ENCODE data around the gene SLC23A1.
"Not testable (repeated sequence)": the region's sequence is repeated elsewhere in the genome, so short reads cannot be mapped to it uniquely, and the experiment has no call there.

SLC23A1 gene

DNA sequence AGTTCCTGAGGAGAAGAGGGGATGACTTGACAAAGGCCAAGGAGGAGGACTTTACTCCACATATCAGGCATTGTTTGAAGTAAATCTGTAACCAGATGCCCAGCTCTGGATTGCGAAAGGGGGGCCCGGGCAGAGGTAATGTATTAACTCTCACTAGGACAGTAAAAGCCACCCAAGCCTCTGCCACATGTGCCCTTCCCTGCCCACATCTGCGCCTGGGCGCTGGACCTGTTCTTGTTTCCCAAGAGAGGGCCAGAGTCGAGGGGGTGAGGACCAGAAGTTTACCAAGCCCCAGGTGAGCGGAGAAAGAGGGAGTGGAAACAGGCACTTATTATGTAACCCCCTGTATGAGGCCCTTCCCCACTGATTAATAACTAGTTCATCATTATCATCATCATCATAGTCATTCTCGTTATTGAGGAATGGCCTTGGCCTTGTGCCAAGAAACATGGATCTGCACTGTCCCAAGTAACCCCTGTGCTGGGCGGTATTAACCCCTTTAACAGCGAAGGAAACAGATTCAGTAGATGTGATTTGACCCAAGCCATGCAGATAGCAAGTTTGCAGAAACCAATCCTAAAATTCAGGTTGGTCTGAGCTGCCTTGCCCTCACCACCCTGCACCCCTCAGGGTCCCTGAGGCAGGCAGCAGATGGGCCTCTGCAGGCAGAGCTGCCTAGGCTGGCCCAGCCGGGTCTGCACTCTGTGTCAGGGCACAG, at the start of gene SLC23A1:
Gene SLC23A1 (minus strand): TSS at position 23 of the 718 bp plus-strand sequence. CDS start 44 bp downstream, outside the sequence.
- DNase-seq: no peak

DNA sequence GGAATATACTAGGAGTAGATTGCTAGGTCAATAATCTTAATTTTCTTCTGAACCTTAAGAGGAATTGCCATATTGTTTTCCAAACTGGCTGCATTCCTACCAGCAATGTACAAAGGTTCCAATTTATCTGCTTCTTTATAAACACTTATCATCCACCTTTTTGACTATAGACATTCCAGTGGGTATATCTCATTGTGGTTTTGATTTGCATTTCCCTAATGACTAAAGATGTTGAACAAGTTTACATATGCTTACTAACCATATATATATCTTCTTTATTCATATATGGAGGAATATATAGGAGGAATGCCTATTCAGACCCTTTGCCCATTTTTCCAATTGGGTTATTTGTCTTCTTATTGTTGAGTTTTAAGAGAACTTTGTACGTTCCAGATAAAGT, 48.6 kb upstream of the SLC23A1 start:
- peak; percentile 28 to 50 for DNase-seq

DNA sequence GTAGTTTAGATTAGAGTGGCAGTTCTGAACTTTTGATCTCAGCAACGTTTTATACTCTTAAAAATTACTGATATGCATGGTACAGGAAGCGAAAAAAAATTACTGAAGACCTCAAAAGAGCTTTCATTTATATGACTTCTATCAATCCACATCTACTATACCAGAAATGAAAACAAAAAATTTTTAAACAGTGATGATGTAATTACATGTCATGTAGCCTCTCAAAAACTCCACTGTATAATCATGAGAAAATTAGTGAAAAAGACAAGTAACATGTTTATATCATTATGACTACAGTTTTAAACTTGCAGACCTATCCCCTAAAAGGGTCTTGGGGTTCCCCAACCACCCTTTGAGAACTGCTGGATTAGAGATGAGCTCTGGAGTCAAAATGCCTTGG, 46.9 kb upstream of the SLC23A1 start:
- no peak for DNase-seq

DNA sequence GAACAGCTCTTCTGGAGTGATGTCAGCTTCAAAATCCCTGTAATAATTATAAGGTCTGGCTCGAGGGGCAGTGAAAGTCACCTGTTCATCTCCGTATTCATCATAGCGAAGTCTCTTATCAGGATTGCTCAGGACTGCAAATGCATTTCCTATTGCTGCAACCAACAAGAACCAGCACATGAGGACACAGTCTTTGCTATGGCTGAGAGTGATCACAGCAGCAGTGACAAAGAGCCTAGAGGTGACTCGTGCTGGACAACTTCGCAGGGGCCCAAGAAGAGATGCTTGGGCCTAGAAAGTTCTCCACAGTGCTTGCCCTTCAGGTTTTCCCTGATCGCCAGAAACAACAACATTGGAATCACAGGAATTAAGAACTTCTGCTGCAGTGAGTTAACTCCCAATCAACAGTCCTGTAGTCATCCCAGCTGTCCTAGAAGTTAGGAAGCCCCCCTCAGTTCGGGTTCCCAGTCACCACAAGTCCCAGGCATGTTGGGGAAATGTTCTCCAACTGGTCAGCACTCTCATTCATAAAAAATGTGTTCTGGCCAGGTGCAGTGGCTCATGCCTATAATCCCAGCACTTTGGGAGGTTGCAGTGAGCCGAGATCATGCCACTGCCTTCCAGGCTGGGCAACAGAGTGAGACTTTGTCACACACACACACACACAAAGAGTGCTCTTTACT, 43.2 kb upstream of the SLC23A1 start:
- DNase-seq: no peak

DNA sequence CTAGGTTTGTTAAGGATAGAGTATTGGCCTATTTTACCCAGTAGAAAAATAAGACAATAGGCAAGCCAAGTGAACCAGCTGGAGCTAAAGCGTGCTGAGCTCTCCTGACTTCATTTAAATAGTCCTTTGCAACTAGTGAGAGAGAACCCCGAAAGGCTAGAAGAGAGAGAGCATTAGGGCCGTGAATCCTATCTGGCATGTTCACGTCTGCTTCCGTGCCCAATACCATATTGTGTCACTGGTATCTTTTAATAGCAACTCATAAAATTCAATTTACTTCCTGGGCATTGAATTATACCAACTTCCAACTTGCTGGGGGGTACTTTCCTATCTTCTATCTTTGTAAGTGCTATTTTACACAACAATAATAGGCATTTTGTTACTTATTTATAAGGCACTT, 42.4 kb upstream of the SLC23A1 start:
- DNase-seq: no peak

DNA sequence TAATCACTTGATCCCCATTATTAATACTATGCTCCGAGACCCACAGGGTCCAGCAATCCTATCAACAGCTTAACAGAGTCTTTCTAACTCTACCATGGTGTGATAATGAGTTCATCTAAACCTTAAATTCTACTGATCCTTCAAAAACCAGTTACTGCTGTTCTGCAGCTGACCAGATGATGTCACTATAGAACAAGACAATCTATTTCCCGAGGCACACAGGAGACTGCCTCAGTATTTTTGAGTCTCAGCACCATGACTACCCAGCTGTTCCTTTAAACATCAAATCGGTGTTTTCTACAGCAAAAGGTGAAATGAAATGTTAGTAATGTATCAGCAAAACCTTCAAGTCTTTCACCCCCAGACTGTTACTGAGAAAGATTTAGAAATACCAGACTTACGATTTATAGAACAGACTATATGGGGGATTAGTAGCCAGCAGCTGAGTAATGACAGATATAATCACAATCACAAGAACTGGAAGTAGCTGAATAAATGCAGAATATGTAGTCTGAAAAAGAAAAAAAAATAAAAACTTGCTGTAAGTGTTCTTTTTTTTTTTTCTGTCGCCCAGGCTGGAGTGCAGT, 39.3 kb upstream of the SLC23A1 start:
- DNase-seq: peak; percentile 66 to 83

DNA sequence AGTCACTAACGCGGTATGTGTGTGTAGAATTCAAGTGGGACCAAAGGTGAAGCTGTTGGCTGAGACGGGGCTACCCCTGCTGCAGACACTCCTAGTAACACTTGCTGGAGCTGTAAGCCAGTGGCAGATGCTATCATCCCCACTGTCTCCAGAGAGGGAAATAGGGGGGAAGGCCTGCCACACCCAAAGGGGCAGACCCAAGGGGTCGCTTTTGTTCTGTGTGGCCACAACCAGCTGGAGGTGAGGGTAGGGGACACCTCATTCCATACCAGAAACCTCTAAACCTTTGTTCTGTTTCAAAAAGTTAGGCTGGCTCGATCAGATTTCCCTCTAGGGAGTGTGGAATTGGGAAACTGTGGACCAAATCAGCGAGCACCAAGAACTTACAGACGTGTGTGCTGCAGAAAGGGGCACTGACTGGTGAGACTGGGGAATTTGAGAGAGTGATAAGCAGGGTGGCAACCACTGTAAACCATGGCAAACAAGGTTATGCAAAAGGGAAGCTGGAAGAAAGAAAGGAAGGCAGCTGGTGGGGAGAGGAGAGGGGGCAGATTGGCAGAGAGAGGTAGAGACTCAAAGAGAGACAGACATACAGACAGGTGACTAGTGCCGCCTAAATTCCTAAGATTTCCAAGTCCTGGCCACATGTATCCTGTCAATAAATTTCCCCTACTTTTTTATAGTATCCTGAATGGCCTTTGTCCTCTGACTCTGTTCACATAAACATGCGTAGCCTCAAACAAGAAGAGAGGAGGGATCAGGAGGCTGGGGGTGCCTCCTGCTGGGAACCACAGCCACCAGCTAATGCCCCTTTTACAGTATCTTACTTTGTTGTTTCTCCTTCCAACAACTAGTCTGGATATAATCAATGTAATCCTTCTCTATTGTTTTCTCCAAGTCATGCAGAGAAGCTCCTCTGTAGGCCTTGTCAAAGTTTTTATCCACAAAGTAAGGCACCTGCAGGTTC, 36.4 kb upstream of the SLC23A1 start:
- DNase-seq: no peak

DNA sequence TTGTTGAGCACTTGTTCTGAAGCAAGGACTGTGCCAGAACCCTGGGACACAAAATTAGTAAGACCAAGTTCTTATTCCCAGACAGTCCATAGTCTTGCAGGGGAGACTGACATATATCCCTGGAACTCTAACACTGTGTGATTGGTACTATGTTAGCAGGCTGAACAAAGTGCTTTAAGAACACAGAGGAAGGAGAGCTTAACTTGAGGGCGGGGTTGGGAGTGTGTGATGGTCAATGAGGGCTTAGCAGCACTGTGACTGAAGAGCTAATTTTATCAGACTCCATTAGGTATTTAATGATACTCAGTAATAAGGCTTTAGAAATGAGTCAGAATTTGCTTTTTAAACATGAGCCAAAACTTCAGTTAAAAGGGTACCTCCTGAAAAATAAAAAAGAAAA, 35.7 kb upstream of the SLC23A1 start:
- no peak for DNase-seq

DNA sequence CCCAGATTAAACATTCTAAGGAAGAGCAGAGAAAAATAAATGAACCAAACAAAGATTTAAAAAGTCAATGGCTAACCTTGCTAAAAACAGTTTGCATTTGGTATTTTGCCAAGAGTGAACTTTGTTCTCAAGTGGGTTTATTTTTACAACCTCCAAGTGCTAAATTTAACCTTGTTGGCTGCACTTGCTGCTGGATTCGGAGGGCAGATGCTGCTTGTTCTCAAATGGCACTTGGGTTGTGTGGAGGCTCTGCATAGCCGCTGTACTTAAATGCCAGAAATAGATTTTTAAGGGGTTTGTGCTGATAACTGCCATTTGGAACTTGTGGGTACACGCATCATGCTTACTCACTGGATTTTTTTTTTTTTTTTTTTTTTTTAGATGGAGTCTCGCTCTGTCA, 34.1 kb upstream of the SLC23A1 start:
- no peak for DNase-seq

DNA sequence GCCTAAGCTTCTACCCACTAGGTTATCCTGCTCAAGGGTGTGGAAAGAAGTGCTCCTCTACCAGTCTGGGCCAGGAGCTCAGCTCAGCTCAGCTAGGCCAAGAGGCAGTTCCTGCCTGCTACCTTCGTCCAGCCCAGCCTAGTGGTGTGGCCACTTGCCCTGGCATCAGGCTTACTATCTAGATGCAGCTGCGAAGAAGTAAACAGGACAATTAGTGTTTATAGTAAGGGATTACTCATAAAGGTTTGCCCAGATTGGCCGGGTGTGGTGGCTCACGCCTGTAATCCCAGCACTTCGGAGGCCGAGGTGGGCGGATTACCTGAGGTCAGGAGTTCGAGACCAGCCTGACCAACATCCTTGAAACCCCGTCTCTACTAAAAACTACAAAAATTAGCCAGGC, 33.6 kb upstream of the SLC23A1 start:
- DNase-seq: no peak

DNA sequence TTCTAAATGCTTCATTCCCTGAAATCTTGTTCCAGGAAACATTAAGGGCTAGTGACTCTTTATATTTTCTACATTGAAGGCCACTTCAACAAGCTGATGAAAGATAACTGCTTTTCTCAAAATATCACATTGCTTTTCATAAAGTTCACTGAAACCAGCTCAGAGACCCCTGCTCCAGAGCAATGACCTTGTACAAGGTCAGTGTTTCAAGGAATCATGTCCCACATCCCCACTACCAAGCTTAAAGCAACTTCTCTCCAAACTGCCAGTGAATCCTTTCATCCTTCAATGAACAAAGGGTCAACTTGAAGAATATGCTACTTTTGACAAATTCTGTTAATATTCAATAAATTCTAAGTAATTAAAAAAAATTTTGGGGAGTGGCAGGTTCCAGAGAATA, 32.8 kb upstream of the SLC23A1 start:
- no peak for DNase-seq

DNA sequence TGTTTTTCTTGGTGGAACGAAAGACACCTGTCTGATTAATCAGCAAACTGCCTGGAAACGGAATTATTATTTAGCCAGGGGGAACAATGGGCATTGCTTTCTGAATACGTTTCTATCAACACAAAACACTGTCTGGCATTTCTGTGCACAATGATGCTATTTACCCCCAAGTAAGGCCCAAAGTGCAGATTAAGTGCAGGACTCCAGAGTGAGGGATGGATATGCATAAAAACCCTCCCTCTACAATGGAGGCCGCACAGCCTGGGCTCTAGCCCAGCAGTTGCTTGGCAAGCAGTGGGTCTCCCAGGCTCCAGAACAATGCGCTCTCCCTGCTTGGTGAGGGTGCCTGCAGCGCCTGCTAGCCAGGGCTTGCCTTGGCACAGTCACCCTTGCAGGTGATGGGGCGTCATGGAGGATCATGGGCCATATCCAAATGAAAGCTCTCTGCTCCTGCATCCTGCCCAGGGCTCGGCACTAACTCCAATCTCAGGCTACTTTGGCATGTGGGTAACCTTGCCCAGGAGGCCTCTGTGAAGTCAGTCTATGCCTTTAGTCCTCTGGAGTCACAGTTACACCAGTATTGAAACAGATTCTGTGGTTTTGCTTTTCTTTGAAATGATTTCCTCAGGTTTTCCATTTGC, 32.2 kb upstream of the SLC23A1 start:
- DNase-seq: no peak

DNA sequence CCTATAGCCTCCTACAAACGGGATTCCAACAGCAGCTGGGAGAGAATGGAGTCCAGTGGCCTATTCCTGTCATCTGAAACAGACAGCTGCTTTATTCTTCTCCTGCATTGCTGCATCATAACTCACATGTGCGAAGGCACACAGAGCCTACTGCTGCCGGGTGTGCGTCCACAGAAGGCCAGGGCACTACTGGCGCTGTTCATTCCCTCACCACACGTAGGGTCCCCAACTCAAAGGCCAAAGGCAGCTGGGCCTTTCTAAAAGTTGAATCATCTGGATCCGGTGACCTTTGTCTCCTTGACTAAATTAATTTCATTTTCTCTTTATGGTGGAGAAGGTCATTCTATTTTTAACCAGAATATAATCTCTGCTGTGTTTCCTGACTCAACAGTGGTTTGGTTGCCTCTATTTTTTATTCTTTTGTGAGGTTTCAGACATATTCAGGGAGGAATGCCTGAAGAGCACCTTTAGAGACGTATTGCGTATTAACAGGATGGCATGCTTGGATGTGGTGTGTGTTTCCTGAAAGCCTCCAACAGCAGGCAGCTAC, 31.6 kb upstream of the SLC23A1 start:
- DNase-seq: no peak

DNA sequence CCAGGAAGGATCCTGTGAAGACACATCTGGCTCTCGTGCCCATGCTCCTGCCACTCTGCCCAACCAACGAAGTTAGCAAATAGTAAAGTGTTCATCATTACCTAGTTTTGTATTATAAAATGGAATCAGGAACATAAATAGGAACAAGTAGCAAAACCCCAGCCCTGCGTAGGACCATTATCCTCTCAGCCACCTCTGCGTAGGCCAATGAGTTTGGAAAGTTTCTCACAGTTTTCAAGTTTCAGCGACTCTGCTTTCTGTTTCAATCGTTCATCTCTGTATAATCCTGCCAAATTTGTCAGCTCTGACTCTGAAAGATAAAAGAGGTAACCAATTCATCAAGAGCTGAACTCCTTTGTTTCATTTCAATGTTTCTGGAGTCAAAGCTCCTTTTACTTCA, 30.9 kb upstream of the SLC23A1 start:
- DNase-seq: no peak

DNA sequence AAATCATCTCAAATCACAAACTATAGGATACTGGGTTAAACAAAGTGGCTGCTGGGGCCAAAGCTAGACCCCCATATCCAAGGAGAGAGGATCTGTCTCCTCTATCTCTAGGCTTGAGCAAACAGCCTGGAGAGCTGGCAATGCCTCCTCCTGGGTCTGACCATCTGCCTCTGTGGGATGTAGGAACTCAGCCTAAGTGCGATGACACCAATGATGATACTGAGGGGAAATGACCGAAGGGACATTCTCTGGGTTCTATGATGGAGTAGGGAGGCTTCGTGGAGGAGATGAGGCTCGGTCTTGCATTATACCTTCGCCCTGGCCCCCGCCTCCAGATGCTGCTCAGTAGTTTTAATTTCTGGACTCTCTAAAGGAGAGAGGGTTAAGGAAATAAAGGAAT, 30.1 kb upstream of the SLC23A1 start:
- no peak for DNase-seq

DNA sequence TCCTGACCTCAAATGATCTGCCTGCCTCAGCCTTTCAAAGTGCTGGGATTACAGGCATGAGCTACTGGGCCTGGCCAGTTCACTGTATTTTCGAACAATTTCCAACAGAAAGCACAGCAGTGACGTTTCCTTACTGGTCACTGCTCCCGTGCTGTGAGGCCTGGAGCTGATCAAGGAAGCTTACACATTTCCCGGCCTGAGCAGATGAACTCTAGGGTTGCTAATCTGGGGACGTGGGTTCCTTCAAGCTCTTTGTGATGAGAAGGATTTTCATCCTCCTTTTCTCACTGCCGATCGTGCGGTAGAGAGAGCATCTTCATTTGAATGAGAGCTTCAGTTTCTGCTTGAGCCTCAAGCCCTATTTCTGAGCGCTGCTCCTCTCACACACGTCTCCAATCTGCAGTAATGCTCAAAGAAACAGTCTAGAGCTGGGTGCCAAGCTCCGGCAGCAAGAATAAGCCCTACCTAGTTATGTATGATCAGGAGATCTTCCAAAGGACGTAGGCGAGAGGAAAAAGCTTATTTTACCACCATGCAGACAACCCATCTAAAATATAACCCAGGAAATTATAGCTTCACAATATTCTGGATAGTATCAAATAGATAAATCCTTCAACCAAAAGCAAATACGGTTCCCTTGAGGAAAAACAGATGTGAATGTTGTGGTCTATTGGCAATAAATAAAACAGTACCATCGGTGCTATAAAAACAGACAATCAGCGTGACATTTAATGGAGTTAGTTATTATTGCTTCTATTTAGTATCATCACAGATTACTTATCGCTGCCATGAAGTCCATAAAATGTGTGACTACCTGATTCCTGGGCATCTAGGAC, 28.1 kb upstream of the SLC23A1 start:
- no peak for DNase-seq

DNA sequence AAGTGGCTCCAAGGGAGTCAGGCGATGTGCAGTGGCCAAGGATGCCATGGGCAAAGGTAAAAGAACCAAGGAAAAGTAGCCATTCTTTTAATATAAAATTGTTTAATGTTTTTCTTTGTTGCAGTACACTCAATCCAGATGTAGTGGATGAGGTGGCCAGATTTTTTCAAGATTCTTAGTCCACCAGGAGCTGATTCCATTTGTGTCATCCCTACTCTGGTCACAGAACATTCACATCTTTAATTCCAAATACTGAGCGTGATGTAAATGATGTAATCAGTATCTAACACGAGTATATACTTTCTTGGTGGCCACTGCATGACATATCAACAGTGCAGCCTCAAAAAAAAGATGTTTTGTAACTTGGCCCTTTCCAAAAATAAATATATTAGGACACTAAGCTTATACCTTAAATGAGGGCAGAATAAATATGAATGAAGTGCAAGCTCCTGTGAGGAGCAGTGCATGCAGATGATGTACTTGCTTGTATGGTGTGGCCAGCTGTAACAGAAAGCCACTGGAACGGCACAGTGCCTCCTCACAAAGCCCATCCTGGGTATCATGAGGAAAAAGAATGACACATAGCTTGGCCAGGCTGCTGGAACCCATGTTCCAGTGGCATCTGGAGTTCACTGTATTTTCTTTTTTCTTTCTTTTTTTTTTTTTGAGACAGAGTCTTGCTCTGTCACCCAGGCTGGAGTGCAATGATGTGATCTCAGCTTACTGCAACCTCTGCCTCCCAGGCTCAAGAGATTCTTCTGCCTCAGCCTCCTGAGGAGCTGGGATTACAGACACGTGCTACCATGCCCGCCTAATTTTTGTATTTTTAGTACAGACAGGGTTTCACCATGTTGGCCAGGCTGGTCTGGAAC, 27.3 kb upstream of the SLC23A1 start:
- DNase-seq: no peak

DNA sequence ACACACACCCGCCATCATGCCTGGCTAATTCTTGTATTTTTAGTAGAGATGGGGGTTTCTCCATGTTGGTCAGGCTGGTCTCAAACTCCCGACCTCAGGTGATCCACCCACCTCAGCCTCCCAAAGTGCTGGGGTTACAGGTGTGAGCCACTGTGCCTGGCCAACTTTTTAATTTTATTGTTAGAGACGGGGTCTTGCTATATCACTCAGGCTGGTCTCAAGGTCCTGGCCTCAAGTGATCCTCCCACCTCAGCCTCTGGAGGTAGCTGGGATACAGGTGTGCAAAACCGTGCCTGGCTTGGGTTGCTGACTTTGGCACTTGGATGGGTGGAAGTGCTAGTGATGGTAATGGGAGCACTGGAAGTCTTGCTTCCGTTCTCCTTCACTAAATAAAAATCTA, 26.0 kb upstream of the SLC23A1 start:
- DNase-seq: not testable (repeated sequence)

DNA sequence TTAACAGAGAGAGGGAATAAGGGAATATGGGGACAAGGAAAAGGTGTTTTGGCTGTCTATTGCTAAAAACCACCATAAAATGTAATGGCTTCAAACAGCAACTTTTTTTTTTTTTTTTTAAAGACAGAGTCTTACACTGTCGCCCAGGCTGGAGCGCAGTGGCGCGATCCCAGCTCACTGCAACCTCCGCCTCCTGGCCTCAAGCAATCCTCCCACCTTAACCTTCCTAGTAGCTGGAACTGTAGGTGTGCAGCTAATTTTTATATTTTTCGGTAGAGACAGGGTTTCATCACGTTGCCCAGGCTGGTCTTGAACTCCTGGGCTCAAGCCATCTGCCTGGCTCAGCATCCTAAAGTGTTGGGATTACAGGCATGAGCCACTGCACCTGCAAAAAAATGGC, 25.1 kb upstream of the SLC23A1 start:
- DNase-seq: no peak

DNA sequence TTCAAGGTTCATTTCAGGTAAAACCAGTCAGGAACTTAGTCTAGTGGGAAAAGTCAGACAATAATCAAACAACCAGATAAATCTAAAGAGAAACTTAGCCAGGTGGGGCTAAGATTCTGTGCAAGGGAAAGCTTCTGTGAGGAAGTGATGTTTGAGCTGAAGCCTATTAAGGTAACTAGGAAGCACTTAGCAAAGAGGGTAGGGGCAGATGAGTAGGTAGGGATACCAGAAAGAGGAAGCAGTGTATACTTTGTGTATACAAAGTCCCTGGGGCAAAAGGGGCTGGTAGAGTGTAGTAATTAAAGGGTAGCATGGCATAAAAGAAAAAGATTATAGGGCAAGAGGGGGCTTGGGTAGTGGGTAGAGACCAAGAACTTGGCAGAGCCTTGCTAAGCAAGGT, 24.4 kb upstream of the SLC23A1 start:
- DNase-seq: no peak

All from NCI-H526 (cell line).